GM19023 (cell line): ENCODE data around the gene INPP5A.

Experiments used
- ATAC-seq: cut with Tn5 transposase; IDR thresholded peaks from one replicate; pipeline ENCODE4 v1.9.1; 2021; ENCODE audit warnings: mild to moderate bottlenecking, moderate library complexity; ENCODE audit not compliant: unreplicated experiment

Gene INPP5A

GRCh38 chr10:132608511-132609195 is 71.1 kb downstream of the INPP5A start:
- ATAC-seq = no peak

GRCh38 chr10:132609211-132609610 is 71.6 kb downstream of the INPP5A start:
- ATAC-seq = no peak

GRCh38 chr10:132610071-132610701 is 72.6 kb downstream of the INPP5A start:
- ATAC-seq = no peak

- no peak for ATAC-seq
These were observed 73.7 kb downstream of the INPP5A start for GRCh38 chr10:132611026-132611910.

- ATAC-seq = no peak
These were observed 74.4 kb downstream of the INPP5A start for GRCh38 chr10:132611986-132612385.

GRCh38 chr10:132612571-132613504 is 75.3 kb downstream of the INPP5A start:
- no peak for ATAC-seq

GRCh38 chr10:132613566-132614348 is 76.2 kb downstream of the INPP5A start:
- no peak for ATAC-seq

GRCh38 chr10:132614431-132615340 is 77.1 kb downstream of the INPP5A start:
- ATAC-seq = no peak

GRCh38 chr10:132615341-132616169 is 78.0 kb downstream of the INPP5A start:
- no peak for ATAC-seq

GRCh38 chr10:132616170-132616995 is 78.8 kb downstream of the INPP5A start:
- ATAC-seq = no peak

- no peak for ATAC-seq
These were observed 79.6 kb downstream of the INPP5A start for GRCh38 chr10:132616996-132617736.

- no peak for ATAC-seq
These were observed 80.1 kb downstream of the INPP5A start for GRCh38 chr10:132617737-132618052.

GRCh38 chr10:132618158-132618919 is 80.8 kb downstream of the INPP5A start:
- no peak for ATAC-seq

- ATAC-seq = no peak
These were observed 82.3 kb downstream of the INPP5A start for GRCh38 chr10:132619927-132620326.

- ATAC-seq = no peak
These were observed 86.7 kb downstream of the INPP5A start for GRCh38 chr10:132624061-132624846.
